HG02870 (cell line): ENCODE data around the gene PCYT2.

Source experiments
- ATAC-seq: cut with Tn5 transposase; IDR thresholded peaks from one replicate; pipeline ENCODE4 v1.9.1; 2021; ENCODE audit warnings: mild to moderate bottlenecking, moderate library complexity; ENCODE audit not compliant: unreplicated experiment

Gene PCYT2

GRCh38 chr17:81902023-81902652, 9.1 kb downstream of the PCYT2 start, which contains the start of gene NPB:
Gene NPB (plus strand): TSS chr17:81902238. CDS start chr17:81902278, 40 bp downstream.
- no peak for ATAC-seq

GRCh38 chr17:81901167-81902022, 9.8 kb downstream of the PCYT2 start:
- no peak for ATAC-seq

GRCh38 chr17:81900181-81900820, 10.9 kb downstream of the PCYT2 start:
- ATAC-seq = no peak

GRCh38 chr17:81899514-81900166, 11.6 kb downstream of the PCYT2 start:
- no peak for ATAC-seq

GRCh38 chr17:81898885-81899284, 12.3 kb downstream of the PCYT2 start:
- ATAC-seq = no peak

- ATAC-seq = no peak
Observed at GRCh38 chr17:81898029-81898866, 13.0 kb downstream of the PCYT2 start.

- no peak for ATAC-seq
Observed at GRCh38 chr17:81895400-81895799, 15.8 kb downstream of the PCYT2 start.

- no peak for ATAC-seq
Observed at GRCh38 chr17:81891303-81891552, 20.0 kb downstream of the PCYT2 start.

- ATAC-seq = no peak
Observed at GRCh38 chr17:81890447-81891302, 20.5 kb downstream of the PCYT2 start.

- no peak for ATAC-seq
Observed at GRCh38 chr17:81889602-81890001, 21.6 kb downstream of the PCYT2 start.

- no peak for ATAC-seq
Observed at GRCh38 chr17:81888988-81889595, 22.1 kb downstream of the PCYT2 start.

- ATAC-seq = no peak
Observed at GRCh38 chr17:81888105-81888987, 22.9 kb downstream of the PCYT2 start.

- ATAC-seq = no peak
Observed at GRCh38 chr17:81885869-81886548, 25.2 kb downstream of the PCYT2 start.

GRCh38 chr17:81885454-81885853, 25.7 kb downstream of the PCYT2 start:
- no peak for ATAC-seq

- no peak for ATAC-seq
Observed at GRCh38 chr17:81884968-81885367, 26.2 kb downstream of the PCYT2 start.

- no peak for ATAC-seq
Observed at GRCh38 chr17:81884520-81884919, 26.7 kb downstream of the PCYT2 start.

- no peak for ATAC-seq
Observed at GRCh38 chr17:81879121-81879520, 32.1 kb downstream of the PCYT2 start.

GRCh38 chr17:81878294-81878693, 32.9 kb downstream of the PCYT2 start:
- ATAC-seq = no peak
